IMR-90 (cell line): ENCODE data around the gene CPLX1. TPM values are rescaled to one million over a fixed set of nuclear protein-coding genes. Genes with fewer than 3 reads are reported as not detected.

Experiments used
- ATAC-seq: fragments of 200-7000 bp; cut with Tn5 transposase; 2 replicates; pipeline ENCODE4 v1.9.1; 2020; ENCODE audit warnings: low read depth, mild to moderate bottlenecking, moderate library complexity
- BruUV-seq: library from RNA; stranded (reverse); fragments of 400-500 nt; replicated peaks from 2 replicates; lab custom pipeline; 2021; lab: Mats Ljungman, UMichigan
- CTCF ChIA-PET: fragments of 300-600 bp; formaldehyde crosslinking; extraction: SDS; loops from one replicate; lab custom pipeline; 2021; ENCODE audit warnings: antibody characterized with exemption; lab: Yijun Ruan, JAX
- POLR2A ChIA-PET: fragments of 300-600 bp; sonication (Branson Sonifier 250); formaldehyde crosslinking; loops from one replicate; lab custom pipeline; 2022; ENCODE audit warnings: antibody characterized with exemption; ENCODE audit not compliant: unreplicated experiment; lab: Charles Lee
- DNase-seq: peaks from one replicate; pipeline ENCODE4 v3.0.0; 2013
- H2AFZ ChIP-seq: replicated peaks from 2 replicates; pipeline ENCODE3; 2013; ENCODE audit warnings: low read length, mild to moderate bottlenecking; ENCODE audit not compliant: poor library complexity
- H2AK5ac ChIP-seq: 2 replicates; pipeline ENCODE4 v1.6.1; 2013; ENCODE audit warnings: low read depth, low read length, inconsistent platforms
- H2AK9ac ChIP-seq: replicated peaks from 2 replicates; pipeline ENCODE3; 2013; ENCODE audit warnings: mild to moderate bottlenecking, low read depth, low read length, moderate library complexity; ENCODE audit not compliant: poor library complexity
- H2BK120ac ChIP-seq: 2 replicates; pipeline ENCODE4 v1.6.1; 2013; ENCODE audit warnings: low read depth, low read length, inconsistent platforms
- H2BK15ac ChIP-seq: 3 replicates; pipeline ENCODE4 v1.6.1; 2013; ENCODE audit warnings: low read depth, low read length, inconsistent platforms
- H2BK20ac ChIP-seq: 2 replicates; pipeline ENCODE4 v1.6.1; 2013; ENCODE audit warnings: low read depth, mild to moderate bottlenecking, inconsistent platforms, low read length, moderate library complexity
- H2BK5ac ChIP-seq: 2 replicates; pipeline ENCODE4 v1.6.1; 2013; ENCODE audit warnings: mild to moderate bottlenecking, low read depth, low read length, inconsistent platforms; ENCODE audit not compliant: poor library complexity, severe bottlenecking
- H3K14ac ChIP-seq: replicated peaks from 2 replicates; pipeline ENCODE4 v1.6.1; 2013; ENCODE audit warnings: low read depth, low read length, inconsistent platforms
- H3K18ac ChIP-seq: 2 replicates; pipeline ENCODE4 v1.6.1; 2013; ENCODE audit warnings: low read depth, low read length, control low read depth
- H3K23ac ChIP-seq: 2 replicates; pipeline ENCODE4 v1.6.1; 2013; ENCODE audit warnings: low read depth, low read length, inconsistent platforms
- H3K27ac ChIP-seq: 2 replicates; pipeline ENCODE4 v1.5.1; 2013; ENCODE audit warnings: mild to moderate bottlenecking, control low read depth, low read length; ENCODE audit not compliant: insufficient read depth
- H3K27me3 ChIP-seq: 2 replicates; pipeline ENCODE4 v1.6.1; 2013; ENCODE audit warnings: low read length; ENCODE audit not compliant: control insufficient read depth, insufficient read depth
- H3K36me3 ChIP-seq: 2 replicates; pipeline ENCODE4 v1.6.1; 2013; ENCODE audit warnings: low read length, mixed read lengths; ENCODE audit not compliant: control insufficient read depth, insufficient read depth
- H3K4ac ChIP-seq: 2 replicates; pipeline ENCODE4 v1.6.1; 2013; ENCODE audit warnings: low read depth, low read length, inconsistent platforms
- H3K4me1 ChIP-seq: 2 replicates; pipeline ENCODE4 v1.6.1; 2013; ENCODE audit warnings: low read length, mixed read lengths; ENCODE audit not compliant: control insufficient read depth, insufficient read depth
- H3K4me2 ChIP-seq: 2 replicates; pipeline ENCODE4 v1.6.1; 2013; ENCODE audit warnings: low read depth, mild to moderate bottlenecking, control low read depth, low read length, moderate library complexity
- H3K4me3 ChIP-seq: 2 replicates; pipeline ENCODE4 v1.5.1; 2013; ENCODE audit warnings: low read depth, mild to moderate bottlenecking, control low read depth, low read length, moderate library complexity; ENCODE audit not compliant: insufficient read depth
- H3K56ac ChIP-seq: 2 replicates; pipeline ENCODE4 v1.6.1; 2013; ENCODE audit warnings: low read length, inconsistent platforms; ENCODE audit not compliant: insufficient read depth; ENCODE audit errors: extremely low read depth
- H3K79me1 ChIP-seq, 2 experiments: 2 replicates each; pipeline ENCODE4 v1.6.1; 2013; ENCODE audit warnings: low read length in 2 of 2, inconsistent platforms in 1 of 2, low read depth in 1 of 2
- H3K9ac ChIP-seq: 2 replicates; pipeline ENCODE4 v1.6.1; 2013; ENCODE audit warnings: low read depth, low read length, control low read depth
- H3K9me1 ChIP-seq: 2 replicates; pipeline ENCODE4 v1.6.1; 2013; ENCODE audit warnings: low read length, inconsistent platforms; ENCODE audit not compliant: insufficient read depth
- H3K9me3 ChIP-seq: 2 replicates; pipeline ENCODE4 v1.6.1; 2013; ENCODE audit warnings: low read length; ENCODE audit not compliant: control insufficient read depth, insufficient read depth
- H4K20me1 ChIP-seq: 2 replicates; pipeline ENCODE4 v1.6.1; 2013; ENCODE audit warnings: low read length, inconsistent platforms; ENCODE audit not compliant: insufficient read depth
- H4K5ac ChIP-seq: 2 replicates; pipeline ENCODE4 v1.6.1; 2013; ENCODE audit warnings: mild to moderate bottlenecking, low read depth, low read length, control low read depth
- H4K8ac ChIP-seq, 2 experiments: 2 replicates each; pipeline ENCODE4 v1.6.1; 2013; ENCODE audit warnings: low read depth in 2 of 2, low read length in 2 of 2, control low read depth in 1 of 2, inconsistent platforms in 1 of 2
- H4K91ac ChIP-seq: 2 replicates; pipeline ENCODE4 v1.6.1; 2013; ENCODE audit warnings: low read depth, low read length, inconsistent platforms; ENCODE audit not compliant: insufficient read depth
- CEBPB ChIP-seq: IDR thresholded peaks from 2 replicates; pipeline ENCODE4 v1.6.1; 2012; ENCODE audit warnings: low read depth, low read length, improper control_type of control experiment
- NFE2L2 ChIP-seq: fragments of 150-350 bp; IDR thresholded peaks from 2 replicates; pipeline ENCODE4 v1.6.1; 2016; ENCODE audit warnings: low read depth, mild to moderate bottlenecking, low read length
- WGBS, 2 experiments: methylation state at CpG; one replicate each; pipeline versions ENCODE4 v1.1.5 to v1.1.7; 2013; ENCODE audit warnings: missing lambda C conversion rate in 2 of 2; ENCODE audit not compliant: insufficient read length in 1 of 2; ENCODE audit errors: extremely low coverage in 2 of 2; 5-methylcytosine and 5-hydroxymethylcytosine counted together
- dilution Hi-C: fragments of 300-500 bp; cut with HindIII; formaldehyde crosslinking; loops from one replicate; pipeline ENCODE4 v1.14.3; 2018; ENCODE audit warnings: low sequenced_read_pairs; ENCODE audit not compliant: unreplicated experiment
- in situ Hi-C: fragments of 300-500 bp; cut with MboI; formaldehyde crosslinking; loops from 3 replicates; pipeline ENCODE4 v1.14.3; 2019; ENCODE audit warnings: low sequenced_read_pairs, inconsistent platforms, mixed read lengths
- intact Hi-C: fragments of 100-400 bp; cut with micrococcal nuclease; formaldehyde crosslinking; loops from 2 replicates; pipeline ENCODE4 v1.10.0; 2022
- polyA plus RNA-seq, 3 experiments: library from polyadenylated mRNA; depleted of rRNA; stranded (reverse); fragments of >200 nt; gene quantifications; 2 replicates each; pipeline ENCODE4 v1.2.3, GENCODE V29; 2012; ENCODE audit warnings: low replicate concordance in 1 of 3
- total RNA-seq: library from RNA; depleted of rRNA; stranded (reverse); fragments of >200 nt; gene quantifications from 2 replicates; pipeline ENCODE4 v1.2.3, GENCODE V29; 2012
- TF ChIP-seq, protein P1 (sequence below): conservative IDR thresholded peaks from 2 replicates; pipeline ENCODE4 v1.5.1; 2012; ENCODE audit warnings: mild to moderate bottlenecking, low read depth, low read length, improper control_type of control experiment

Gene CPLX1
- total and polyA plus RNA-seq, 2 of the 4 experiments (the other 2 are of a cell fraction), result 0.05 TPM; not detected in 1

DNA sequence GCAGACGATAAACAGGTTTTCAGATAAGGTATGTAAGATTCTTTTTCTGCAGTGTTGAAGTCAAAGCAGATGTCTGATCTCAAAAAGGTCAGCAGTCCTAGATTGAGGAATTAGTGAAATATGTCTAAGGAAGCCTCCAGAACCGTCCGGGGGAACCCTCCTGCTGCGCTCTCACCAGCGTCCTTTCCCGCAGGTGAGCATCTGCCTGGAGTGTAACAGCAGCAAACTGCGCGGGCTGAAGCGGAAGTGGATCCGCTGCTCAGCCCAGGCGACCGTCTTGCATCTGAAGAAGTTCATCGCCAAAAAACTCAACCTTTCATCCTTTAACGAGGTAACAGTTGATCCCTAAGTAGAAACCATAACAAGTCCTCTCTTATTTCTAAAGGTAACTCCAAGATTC, 64.8 kb downstream of the CPLX1 start:
- TF ChIP-seq CEBPB (no peak), NFE2L2 (no peak)
- TF ChIP-seq, protein P1, sequence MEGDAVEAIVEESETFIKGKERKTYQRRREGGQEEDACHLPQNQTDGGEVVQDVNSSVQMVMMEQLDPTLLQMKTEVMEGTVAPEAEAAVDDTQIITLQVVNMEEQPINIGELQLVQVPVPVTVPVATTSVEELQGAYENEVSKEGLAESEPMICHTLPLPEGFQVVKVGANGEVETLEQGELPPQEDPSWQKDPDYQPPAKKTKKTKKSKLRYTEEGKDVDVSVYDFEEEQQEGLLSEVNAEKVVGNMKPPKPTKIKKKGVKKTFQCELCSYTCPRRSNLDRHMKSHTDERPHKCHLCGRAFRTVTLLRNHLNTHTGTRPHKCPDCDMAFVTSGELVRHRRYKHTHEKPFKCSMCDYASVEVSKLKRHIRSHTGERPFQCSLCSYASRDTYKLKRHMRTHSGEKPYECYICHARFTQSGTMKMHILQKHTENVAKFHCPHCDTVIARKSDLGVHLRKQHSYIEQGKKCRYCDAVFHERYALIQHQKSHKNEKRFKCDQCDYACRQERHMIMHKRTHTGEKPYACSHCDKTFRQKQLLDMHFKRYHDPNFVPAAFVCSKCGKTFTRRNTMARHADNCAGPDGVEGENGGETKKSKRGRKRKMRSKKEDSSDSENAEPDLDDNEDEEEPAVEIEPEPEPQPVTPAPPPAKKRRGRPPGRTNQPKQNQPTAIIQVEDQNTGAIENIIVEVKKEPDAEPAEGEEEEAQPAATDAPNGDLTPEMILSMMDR, result no peak
- Histone ChIP-seq H3K9me3 (no peaks in the 10 kb centered on the region), H3K27me3 (no peaks in the 10 kb centered on the region), H3K9me1 (peaks cover 7% of the 10 kb centered on the region; the same call in 1 of the 2 replicates), H2AK5ac (no peak overlapping the region), H4K8ac (no peak overlapping the region), H4K20me1 (peaks cover 52% of the 10 kb centered on the region), H3K23ac (no peak overlapping the region), H4K5ac (no peak overlapping the region), H3K27ac (no peak overlapping the region), H2AK9ac (no peak overlapping the region), H2BK15ac (no peak overlapping the region), H3K9ac (no peak overlapping the region), H3K79me1 (peaks cover 7 to 54% of the 10 kb centered on the region in 2 experiments; a peak in 3 of 4 replicates), H3K4me1 (peaks cover 2% of the 10 kb centered on the region; the same call in 1 of the 2 replicates), H2BK20ac (no peak overlapping the region), H2BK120ac (no peak overlapping the region), H3K4me3 (no peak overlapping the region), H3K18ac (no peak overlapping the region), H4K91ac (no peak overlapping the region), H2BK5ac (no peak overlapping the region), H3K4me2 (no peak overlapping the region), H3K36me3 (peaks cover 57% of the 10 kb centered on the region), H3K56ac (no peak overlapping the region), H3K14ac (no peak overlapping the region), H2AFZ (no peak overlapping the region), H3K4ac (no peak overlapping the region)
- dilution Hi-C loops (no loop called here), in situ Hi-C loops (no loop called here), intact Hi-C loops (no loop called here)
- WGBS, 2 experiments, result 93% methylated on average over 12 of the region's 14 CpGs; no CpG with 5 or more reads in 1 of the 2 experiments
- POLR2A ChIA-PET, result no interaction called here
- DNase-seq (no peak), ATAC-seq (no peak)
- CTCF ChIA-PET, result no interaction called here
- no TSS peak for BruUV-seq
